Caco-2 (cell line): ENCODE measurements around the gene NXN. TPM values are rescaled to one million over a fixed set of nuclear protein-coding genes. Genes with fewer than 3 reads are reported as not detected.

Source experiments
- BruUV-seq: library from RNA; stranded (reverse); fragments of 400-500 nt; replicated peaks from 2 replicates; lab custom pipeline; 2021; lab: Mats Ljungman, UMichigan
- CTCF ChIA-PET: fragments of 300-600 bp; sonication (Branson Sonifier 250); formaldehyde crosslinking; loops from one replicate; lab custom pipeline; 2022; ENCODE audit warnings: antibody characterized with exemption; lab: Charles Lee
- POLR2A ChIA-PET: fragments of 300-600 bp; sonication (Branson Sonifier 250); formaldehyde crosslinking; loops from one replicate; lab custom pipeline; 2022; ENCODE audit warnings: antibody characterized with exemption; lab: Charles Lee
- DNase-seq, 2 experiments: peaks; one replicate each; pipeline versions ENCODE4 v3.0.0 to v3.0.0-alpha.2; 2020 to 2022
- H3K27me3 ChIP-seq: replicated peaks from 2 replicates; pipeline ENCODE4 v1.6.0; 2011; ENCODE audit warnings: low read length; ENCODE audit not compliant: control insufficient read depth, insufficient read depth
- H3K36me3 ChIP-seq: 2 replicates; pipeline ENCODE4 v1.5.1; 2011; ENCODE audit warnings: low read length; ENCODE audit not compliant: control insufficient read depth, insufficient read depth
- H3K4me1 ChIP-seq: fragments of 250-450 bp; sonication (Bioruptor Pico); 2 replicates; pipeline ENCODE4 v1.5.1; 2020; ENCODE audit warnings: mild to moderate bottlenecking
- H3K4me3 ChIP-seq: 2 replicates; pipeline ENCODE4 v1.5.1; 2011; ENCODE audit warnings: low read depth, mild to moderate bottlenecking, control low read depth, low read length
- H3K9me3 ChIP-seq: fragments of 250-450 bp; sonication (Bioruptor Pico); 2 replicates; pipeline ENCODE4 v1.5.1; 2020; ENCODE audit warnings: mild to moderate bottlenecking, moderate library complexity
- H3K27ac Mint-ChIP-seq: one replicate; pipeline ENCODE4 v1.8.0; 2022; ENCODE audit warnings: mixed read lengths; ENCODE audit not compliant: unreplicated experiment
- H3K27me3 Mint-ChIP-seq: one replicate; pipeline ENCODE4 v1.8.0; 2022; ENCODE audit warnings: mixed read lengths; ENCODE audit not compliant: insufficient read depth, unreplicated experiment
- H3K36me3 Mint-ChIP-seq: one replicate; pipeline ENCODE4 v1.8.0; 2022; ENCODE audit warnings: mild to moderate bottlenecking, mixed read lengths; ENCODE audit not compliant: insufficient read depth, unreplicated experiment
- H3K4me1 Mint-ChIP-seq: one replicate; pipeline ENCODE4 v1.8.0; 2022; ENCODE audit warnings: low read depth, mixed read lengths; ENCODE audit not compliant: unreplicated experiment
- H3K4me3 Mint-ChIP-seq: one replicate; pipeline ENCODE4 v1.8.0; 2022; ENCODE audit warnings: mild to moderate bottlenecking, moderate library complexity, mixed read lengths; ENCODE audit not compliant: unreplicated experiment
- H3K9me3 Mint-ChIP-seq: one replicate; pipeline ENCODE4 v1.8.0; 2022; ENCODE audit warnings: mixed read lengths; ENCODE audit not compliant: unreplicated experiment
- intact Hi-C: fragments of 100-400 bp; cut with micrococcal nuclease; formaldehyde crosslinking; loops from one replicate; pipeline ENCODE4 v1.10.0; 2022; ENCODE audit not compliant: unreplicated experiment
- total RNA-seq: library from RNA; stranded (reverse); gene quantifications from 2 replicates; pipeline ENCODE4 v1.2.3, GENCODE V29; 2022
- TF ChIP-seq, protein P1 (sequence below), 2 experiments: fragments of 200-600 bp in 1 of 2; IDR thresholded peaks; 1 replicate in 1 of 2; 2 replicates in 1 of 2; pipeline versions ENCODE4 v1.5.1 to v1.8.0; 2011 to 2022; ENCODE audit warnings: antibody characterized with exemption in 1 of 2, control low read depth in 1 of 2, inconsistent platforms in 1 of 2, low read depth in 1 of 2, low read length in 1 of 2, mild to moderate bottlenecking in 1 of 2, moderate library complexity in 1 of 2; ENCODE audit not compliant: insufficient read depth in 1 of 2, severe bottlenecking in 1 of 2, unreplicated experiment in 1 of 2

Gene NXN
- total RNA-seq, 1 experiment from 2014 or later = 76.7 TPM

- peak overlapping the region; percentile 9 for H3K4me3 Mint-ChIP-seq
- DNase-seq = peak in 1 of 2 experiments; percentile 74
- TF ChIP-seq, protein P1, sequence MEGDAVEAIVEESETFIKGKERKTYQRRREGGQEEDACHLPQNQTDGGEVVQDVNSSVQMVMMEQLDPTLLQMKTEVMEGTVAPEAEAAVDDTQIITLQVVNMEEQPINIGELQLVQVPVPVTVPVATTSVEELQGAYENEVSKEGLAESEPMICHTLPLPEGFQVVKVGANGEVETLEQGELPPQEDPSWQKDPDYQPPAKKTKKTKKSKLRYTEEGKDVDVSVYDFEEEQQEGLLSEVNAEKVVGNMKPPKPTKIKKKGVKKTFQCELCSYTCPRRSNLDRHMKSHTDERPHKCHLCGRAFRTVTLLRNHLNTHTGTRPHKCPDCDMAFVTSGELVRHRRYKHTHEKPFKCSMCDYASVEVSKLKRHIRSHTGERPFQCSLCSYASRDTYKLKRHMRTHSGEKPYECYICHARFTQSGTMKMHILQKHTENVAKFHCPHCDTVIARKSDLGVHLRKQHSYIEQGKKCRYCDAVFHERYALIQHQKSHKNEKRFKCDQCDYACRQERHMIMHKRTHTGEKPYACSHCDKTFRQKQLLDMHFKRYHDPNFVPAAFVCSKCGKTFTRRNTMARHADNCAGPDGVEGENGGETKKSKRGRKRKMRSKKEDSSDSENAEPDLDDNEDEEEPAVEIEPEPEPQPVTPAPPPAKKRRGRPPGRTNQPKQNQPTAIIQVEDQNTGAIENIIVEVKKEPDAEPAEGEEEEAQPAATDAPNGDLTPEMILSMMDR (IDR thresholded peaks at IDR 0.05; ENCODE audit: insufficient read depth in 1 of 2, low read depth in 1 of 2, low read length in 1 of 2, severe bottlenecking in 1 of 2, unreplicated experiment in 1 of 2) = no peak
- H3K36me3 Mint-ChIP-seq = peaks cover 75% of the 10 kb centered on the region
- H3K36me3 ChIP-seq = no peaks in the 10 kb centered on the region; the same call in 1 of the 2 replicates
- H3K27me3 Mint-ChIP-seq = no peaks in the 10 kb centered on the region
- peaks cover 36% of the 10 kb centered on the region for H3K4me1 Mint-ChIP-seq
- BruUV-seq = no TSS peak
- H3K4me3 ChIP-seq = no peak overlapping the region
- H3K9me3 ChIP-seq = no peaks in the 10 kb centered on the region
- H3K27me3 ChIP-seq = no peaks in the 10 kb centered on the region
- H3K27ac Mint-ChIP-seq = peak overlapping the region; percentile 68
- peaks cover 31% of the 10 kb centered on the region for H3K4me1 ChIP-seq
- CTCF ChIA-PET = no interaction called here
- no peaks in the 10 kb centered on the region for H3K9me3 Mint-ChIP-seq
- intact Hi-C loops = no loop called here
- POLR2A ChIA-PET = interaction anchor here (0.6 kb wide), 1 partner anchor 30 kb away, joined by 3 read pairs; no protein-coding TSS in a partner anchor
Observed at GRCh38 chr17:948284-948852, 31.2 kb downstream of the NXN start.

- Mint-ChIP-seq H3K4me1 (peaks cover 31% of the 10 kb centered on the region), H3K4me3 (no peak overlapping the region), H3K9me3 (no peaks in the 10 kb centered on the region), H3K27ac (peak overlapping the region; percentile 48), H3K36me3 (peaks cover 71% of the 10 kb centered on the region), H3K27me3 (no peaks in the 10 kb centered on the region)
- DNase-seq = no peak
- POLR2A ChIA-PET = no interaction called here
- intact Hi-C loops = no loop called here
- Histone ChIP-seq H3K36me3 (no peaks in the 10 kb centered on the region), H3K9me3 (no peaks in the 10 kb centered on the region), H3K4me3 (no peak overlapping the region), H3K27me3 (no peaks in the 10 kb centered on the region), H3K4me1 (peaks cover 25% of the 10 kb centered on the region)
- CTCF ChIA-PET = interaction anchor here (0.5 kb wide), 1 partner anchor 33 kb away, joined by 3 read pairs; the partner anchor contains the start of gene NXN
- BruUV-seq = no TSS peak
- TF ChIP-seq, protein P1 (IDR thresholded peaks at IDR 0.05; ENCODE audit: insufficient read depth in 1 of 2, low read depth in 1 of 2, low read length in 1 of 2, severe bottlenecking in 1 of 2, unreplicated experiment in 1 of 2) = no peak
Observed at GRCh38 chr17:946510-947236, 32.9 kb downstream of the NXN start.

GRCh38 chr17:945672-946071, 33.9 kb downstream of the NXN start:
- BruUV-seq = no TSS peak
- Histone ChIP-seq H3K4me3 (no peak overlapping the region), H3K9me3 (no peaks in the 10 kb centered on the region), H3K4me1 (peaks cover 20% of the 10 kb centered on the region), H3K36me3 (no peaks in the 10 kb centered on the region), H3K27me3 (no peaks in the 10 kb centered on the region)
- Mint-ChIP-seq H3K27me3 (no peaks in the 10 kb centered on the region), H3K36me3 (peaks cover 61% of the 10 kb centered on the region), H3K27ac (peak overlapping the region; percentile 68), H3K4me3 (no peak overlapping the region), H3K9me3 (no peaks in the 10 kb centered on the region), H3K4me1 (peaks cover 29% of the 10 kb centered on the region)
- TF ChIP-seq, protein P1 (IDR thresholded peaks at IDR 0.05; ENCODE audit: insufficient read depth in 1 of 2, low read depth in 1 of 2, low read length in 1 of 2, severe bottlenecking in 1 of 2, unreplicated experiment in 1 of 2) = no peak
- DNase-seq = no peak
- POLR2A ChIA-PET = interaction anchor here (0.6 kb wide), 1 partner anchor 13 kb away, joined by 3 read pairs; no protein-coding TSS in a partner anchor
- intact Hi-C loops = no loop called here
- CTCF ChIA-PET = no interaction called here
